Esophagus (tissue), 2 donors: Measurements from ENCODE around the gene DNAJC3. TPM values are rescaled to one million over a fixed set of nuclear protein-coding genes. Genes with fewer than 3 reads are reported as not detected.
"Not testable (repeated sequence)": the region's sequence is repeated elsewhere in the genome, so short reads cannot be mapped to it uniquely, and the experiment has no call there.

ENCODE experiments used
- H3K27ac ChIP-seq, 2 donors: one replicate each; pipeline ENCODE4 v1.5.1; 2013; ENCODE audit warnings: low read depth in 2 of 2, mild to moderate bottlenecking in 2 of 2, inconsistent platforms in 1 of 2, low read length in 1 of 2, moderate library complexity in 1 of 2
- H3K27me3 ChIP-seq, 2 donors: one replicate each; pipeline ENCODE4 v1.6.1; 2013; ENCODE audit warnings: low read length in 2 of 2, control low read depth in 1 of 2, mild to moderate bottlenecking in 1 of 2; ENCODE audit not compliant: insufficient read depth in 2 of 2, control insufficient read depth in 1 of 2
- H3K36me3 ChIP-seq, 2 donors: one replicate each; pipeline ENCODE4 v1.6.1; 2013; ENCODE audit warnings: low read length in 1 of 2; ENCODE audit not compliant: control insufficient read depth in 2 of 2, insufficient read depth in 2 of 2
- H3K4me1 ChIP-seq, 2 donors: one replicate each; pipeline ENCODE4 v1.6.1; 2013; ENCODE audit warnings: low read length in 1 of 2; ENCODE audit not compliant: control insufficient read depth in 2 of 2, insufficient read depth in 2 of 2
- H3K4me3 ChIP-seq, 2 donors: one replicate each; pipeline ENCODE4 v1.5.1; 2013; ENCODE audit warnings: low read length in 2 of 2, mild to moderate bottlenecking in 2 of 2, low read depth in 1 of 2, moderate library complexity in 1 of 2
- H3K9me3 ChIP-seq, 2 donors: one replicate each; pipeline ENCODE4 v1.6.1; 2013; ENCODE audit warnings: mild to moderate bottlenecking in 2 of 2, low read depth in 1 of 2, low read length in 1 of 2, moderate library complexity in 1 of 2; ENCODE audit not compliant: control insufficient read depth in 2 of 2, insufficient read depth in 1 of 2
- WGBS, 2 donors: extraction: QIAGEN DNeasy Blood & Tissue Kit; methylation state at CpG; one replicate each; pipeline ENCODE4 v1.1.7; 2013; 5-methylcytosine and 5-hydroxymethylcytosine counted together
- polyA plus RNA-seq, 2 donors: library from polyadenylated mRNA; stranded (reverse); fragments of 200-250 nt; gene quantifications; one replicate each; pipeline ENCODE4 v1.2.3, GENCODE V29; 2013
- donor health status: healthy with polysubstance abuse.
- donor health status: Bipolar disorder and iron deficiency.

The DNAJC3 gene
- polyA plus RNA-seq, 2 donors, result 7.0 to 8.9 TPM

GRCh38 chr13:95660981-95661581 lies 15.9 kb upstream of the DNAJC3 start:
- H3K4me1 ChIP-seq, result no peaks in the 10 kb centered on the region
- no peaks in the 10 kb centered on the region for H3K36me3 ChIP-seq
- H3K27me3 ChIP-seq, result no peaks in the 10 kb centered on the region
- H3K27ac ChIP-seq, result no peak overlapping the region
- no peaks in the 10 kb centered on the region for H3K9me3 ChIP-seq
- H3K4me3 ChIP-seq, result no peak overlapping the region

GRCh38 chr13:95667235-95667634 lies 9.7 kb upstream of the DNAJC3 start:
- H3K27ac ChIP-seq, H3K4me1 ChIP-seq, H3K4me3 ChIP-seq, H3K36me3 ChIP-seq, H3K27me3 ChIP-seq, H3K9me3 ChIP-seq: not testable (repeated sequence)

DNA sequence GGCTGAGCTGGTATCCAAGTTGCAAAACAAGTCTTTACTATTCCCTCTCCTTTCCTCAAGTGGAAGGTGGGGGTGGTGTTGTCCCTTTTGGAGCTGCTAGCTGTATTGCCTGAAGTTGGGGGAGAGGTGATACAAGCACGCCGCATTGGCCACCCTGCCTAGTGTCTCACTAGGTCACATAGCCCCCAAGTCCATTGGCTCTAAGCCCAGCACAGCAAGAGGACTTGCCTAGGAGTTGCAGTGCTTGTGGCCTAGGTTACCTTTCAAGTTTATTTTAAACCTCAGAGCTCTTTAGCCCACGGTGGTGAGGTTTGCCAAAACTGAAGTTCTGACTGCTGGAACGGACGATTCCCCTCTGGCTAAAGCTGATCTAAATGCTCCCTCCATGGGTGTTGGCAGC lies 5.3 kb upstream of the DNAJC3 start:
- Histone ChIP-seq H3K4me1 (no peaks in the 10 kb centered on the region), H3K27ac (no peak overlapping the region), H3K36me3 (no peaks in the 10 kb centered on the region), H3K9me3 (peaks cover 0 to 8% of the 10 kb centered on the region in 2 donors), H3K4me3 (no peak overlapping the region), H3K27me3 (no peaks in the 10 kb centered on the region)
- WGBS, 2 donors, result 93 to 97% methylated on average over 5 of the region's 5 CpGs

GRCh38 chr13:95676105-95676761 lies 706 bp upstream of the DNAJC3 start:
- Histone ChIP-seq H3K4me1 (no peaks in the 10 kb centered on the region), H3K9me3 (peaks cover 0 to 5% of the 10 kb centered on the region in 2 donors), H3K27me3 (no peaks in the 10 kb centered on the region), H3K27ac (peak overlapping the region; percentile 99), H3K4me3 (peak overlapping the region; percentile 83 to 96), H3K36me3 (no peaks in the 10 kb centered on the region)
- 0 to 1% methylated on average over 32 of the region's 32 CpGs for WGBS, 2 donors

DNA sequence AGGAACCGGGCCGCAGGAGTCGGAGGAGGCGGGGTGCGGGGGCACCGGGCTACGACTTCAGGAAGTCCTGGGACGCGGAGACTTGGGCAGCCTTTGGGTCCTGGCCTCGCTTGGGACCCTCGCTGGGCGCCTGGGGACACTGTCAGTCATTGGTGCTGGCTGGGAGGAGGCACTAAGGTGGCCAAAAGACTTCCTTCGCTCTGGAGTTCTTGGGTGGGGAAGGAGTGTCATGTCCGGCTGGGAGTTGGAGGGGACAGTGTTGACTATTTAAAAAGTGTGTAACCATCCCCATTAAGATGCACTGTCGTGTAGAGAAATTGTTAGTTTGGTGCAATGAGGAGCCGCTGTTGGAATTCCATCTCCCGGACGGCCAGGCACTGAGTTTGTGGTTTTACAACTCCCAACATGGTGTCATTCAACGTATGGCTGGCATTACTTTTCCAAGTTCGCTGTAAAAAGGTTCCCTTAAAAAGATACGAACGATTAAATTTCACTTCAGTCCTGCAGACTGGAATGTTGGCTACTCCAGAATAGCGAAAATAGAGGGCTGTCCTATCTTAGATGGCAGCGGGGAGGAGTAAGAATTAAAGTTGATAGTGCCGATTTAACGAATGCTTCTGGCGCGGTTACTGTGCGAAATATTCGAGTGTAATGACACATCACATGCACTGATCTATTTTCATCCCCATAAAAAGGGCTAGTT lies 776 bp downstream of the DNAJC3 start:
- Histone ChIP-seq H3K4me3 (peak overlapping the region; percentile 77 to 96), H3K4me1 (no peaks in the 10 kb centered on the region), H3K27me3 (no peaks in the 10 kb centered on the region), H3K36me3 (no peaks in the 10 kb centered on the region), H3K9me3 (no peaks in the 10 kb centered on the region), H3K27ac (peak overlapping the region; percentile 96 to 98)
- WGBS, 2 donors, result 1% methylated on average over 30 of the region's 30 CpGs

DNA sequence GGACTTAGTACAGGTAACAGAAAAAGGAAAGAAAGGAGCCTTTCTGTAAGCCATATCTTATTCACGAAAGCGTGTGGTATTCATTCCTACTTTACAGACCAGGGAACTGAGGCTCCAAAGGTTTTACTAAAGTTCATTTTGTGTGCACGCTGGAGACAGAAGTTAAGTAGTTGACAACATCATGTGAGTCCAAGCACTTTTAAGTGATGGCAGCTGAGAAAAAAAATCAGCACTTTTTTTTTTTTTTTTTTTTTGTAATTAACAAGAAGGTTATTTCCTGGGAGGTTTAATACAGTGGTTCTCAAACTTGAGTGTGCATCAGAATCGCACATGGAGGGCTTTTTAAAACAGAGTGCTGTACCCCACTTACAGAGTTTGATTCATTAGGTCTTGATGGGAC lies 2.0 kb downstream of the DNAJC3 start:
- Histone ChIP-seq H3K27me3 (no peaks in the 10 kb centered on the region), H3K36me3 (no peaks in the 10 kb centered on the region), H3K4me1 (no peaks in the 10 kb centered on the region), H3K4me3 (peak overlapping the region in 1 of 2 donors; percentile 77), H3K27ac (no peak overlapping the region), H3K9me3 (no peaks in the 10 kb centered on the region)
- 65 to 81% methylated on average over 4 of the region's 4 CpGs for WGBS, 2 donors

- Histone ChIP-seq H3K27ac (no peak overlapping the region), H3K4me3 (no peak overlapping the region), H3K4me1 (peaks cover 0 to 2% of the 10 kb centered on the region in 2 donors), H3K27me3 (no peaks in the 10 kb centered on the region), H3K36me3 (no peaks in the 10 kb centered on the region), H3K9me3 (no peaks in the 10 kb centered on the region)
- 29 to 58% methylated on average over 2 of the region's 2 CpGs for WGBS, 2 donors
Measured at GRCh38 chr13:95679722-95680121, 2.8 kb downstream of the DNAJC3 start.

DNA sequence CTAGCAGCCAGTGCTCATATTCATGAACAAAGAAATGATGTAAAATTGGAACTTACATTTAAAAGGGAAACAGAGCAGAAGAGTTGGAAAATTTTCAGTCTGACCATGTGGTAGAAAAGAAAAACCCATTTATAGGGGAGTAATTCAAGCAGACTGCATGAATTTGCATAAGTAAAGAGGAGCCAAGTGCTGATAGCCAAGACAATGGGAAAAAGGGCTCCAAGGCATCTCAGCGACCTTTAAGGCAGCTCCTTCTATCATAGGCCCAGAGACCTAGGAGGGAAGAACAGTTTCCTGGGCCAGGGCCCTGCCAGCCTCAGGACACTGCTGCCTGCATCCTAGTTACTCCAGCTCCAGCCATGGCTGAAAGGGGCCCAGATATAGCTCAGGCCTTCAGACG lies 7.5 kb downstream of the DNAJC3 start:
- H3K27ac ChIP-seq, result no peak overlapping the region
- no peaks in the 10 kb centered on the region for H3K9me3 ChIP-seq
- H3K4me3 ChIP-seq, result no peak overlapping the region
- no peaks in the 10 kb centered on the region for H3K27me3 ChIP-seq
- no peaks in the 10 kb centered on the region for H3K36me3 ChIP-seq
- 68 to 79% methylated on average over 2 of the region's 2 CpGs for WGBS, 2 donors
- H3K4me1 ChIP-seq, result peaks cover 0 to 5% of the 10 kb centered on the region in 2 donors

DNA sequence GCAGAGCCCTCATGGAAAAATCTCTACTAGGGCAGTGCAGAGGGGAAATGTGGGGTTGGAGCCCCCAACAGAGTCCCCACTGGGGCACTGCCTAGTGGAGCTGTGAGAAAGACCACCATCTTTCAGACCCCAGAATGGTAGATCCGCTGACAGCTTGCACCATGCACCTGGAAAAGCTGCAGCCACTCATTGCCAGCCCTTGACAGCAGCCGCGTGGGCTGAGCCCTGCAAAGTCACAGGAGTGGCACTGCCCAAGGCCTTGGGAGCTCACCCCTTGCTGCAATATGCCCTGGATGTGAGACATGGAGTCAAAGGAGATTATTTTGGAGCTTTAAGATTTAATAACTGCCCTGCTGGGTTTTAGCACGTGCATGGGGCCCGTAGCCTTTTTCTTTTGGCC lies 8.0 kb downstream of the DNAJC3 start:
- H3K4me3 ChIP-seq, H3K27me3 ChIP-seq, H3K9me3 ChIP-seq, H3K36me3 ChIP-seq, H3K27ac ChIP-seq, H3K4me1 ChIP-seq: not testable (repeated sequence)
- WGBS, 2 donors, result 81 to 97% methylated on average over 5 of the region's 5 CpGs

GRCh38 chr13:95689582-95689926 lies 12.6 kb downstream of the DNAJC3 start:
- Histone ChIP-seq H3K27ac (no peak overlapping the region), H3K27me3 (no peaks in the 10 kb centered on the region), H3K4me1 (peaks cover 0 to 4% of the 10 kb centered on the region in 2 donors), H3K4me3 (no peak overlapping the region), H3K9me3 (no peaks in the 10 kb centered on the region), H3K36me3 (no peaks in the 10 kb centered on the region)
- 84 to 87% methylated on average over 3 of the region's 3 CpGs for WGBS, 2 donors
